Activated CD4-positive, alpha-beta T cell treated with anti-CD3 and anti-CD28 coated beads for 36 hours (primary cell): ENCODE measurements around the gene SERPINA4. TPM values are rescaled to one million over a fixed set of nuclear protein-coding genes. Genes with fewer than 3 reads are reported as not detected.

ENCODE experiments used
- ATAC-seq: fragments of 200-7000 bp; cut with Tn5 transposase; one replicate; pipeline ENCODE4 v1.10.0; 2021; ENCODE audit warnings: mild to moderate bottlenecking, moderate library complexity
- CTCF ChIA-PET: fragments of 350-600 bp; sonication (Branson Sonifier 250); formaldehyde crosslinking; loops from one replicate; lab custom pipeline; 2021; ENCODE audit warnings: antibody characterized with exemption; lab: Charles Lee
- POLR2A ChIA-PET: fragments of 350-600 bp; sonication (Branson Sonifier 250); formaldehyde crosslinking; loops from one replicate; lab custom pipeline; 2021; ENCODE audit warnings: antibody characterized with exemption, inconsistent platforms; lab: Charles Lee
- DNase-seq: peaks from one replicate; pipeline ENCODE4 v3.0.0-alpha.2; 2020
- H3K27ac Mint-ChIP-seq: one replicate; pipeline ENCODE4 v1.8.0; 2021; ENCODE audit warnings: mixed read lengths
- H3K27me3 Mint-ChIP-seq: one replicate; pipeline ENCODE4 v1.8.0; 2021; ENCODE audit warnings: mixed read lengths
- H3K36me3 Mint-ChIP-seq: one replicate; pipeline ENCODE4 v1.8.0; 2021; ENCODE audit warnings: low read depth, mixed read lengths
- H3K4me1 Mint-ChIP-seq: one replicate; pipeline ENCODE4 v1.8.0; 2021; ENCODE audit warnings: mixed read lengths
- H3K4me3 Mint-ChIP-seq: one replicate; pipeline ENCODE4 v1.8.0; 2021; ENCODE audit warnings: mild to moderate bottlenecking, moderate library complexity, mixed read lengths
- H3K9me3 Mint-ChIP-seq: one replicate; pipeline ENCODE4 v1.8.0; 2021; ENCODE audit warnings: low read depth, mixed read lengths
- intact Hi-C, 2 experiments: fragments of 100-400 bp; cut with DNase I in 1 of 2; cut with micrococcal nuclease in 1 of 2; formaldehyde crosslinking; loops; one replicate each; pipeline versions ENCODE4 v1.14.2 to v1.15.1; 2022 to 2024; cut with DNase I, micrococcal nuclease
- total RNA-seq, 2 experiments: library from RNA; stranded (reverse); gene quantifications; one replicate each; pipeline ENCODE4 v1.2.3, GENCODE V29; 2021

SERPINA4 gene, protein sequence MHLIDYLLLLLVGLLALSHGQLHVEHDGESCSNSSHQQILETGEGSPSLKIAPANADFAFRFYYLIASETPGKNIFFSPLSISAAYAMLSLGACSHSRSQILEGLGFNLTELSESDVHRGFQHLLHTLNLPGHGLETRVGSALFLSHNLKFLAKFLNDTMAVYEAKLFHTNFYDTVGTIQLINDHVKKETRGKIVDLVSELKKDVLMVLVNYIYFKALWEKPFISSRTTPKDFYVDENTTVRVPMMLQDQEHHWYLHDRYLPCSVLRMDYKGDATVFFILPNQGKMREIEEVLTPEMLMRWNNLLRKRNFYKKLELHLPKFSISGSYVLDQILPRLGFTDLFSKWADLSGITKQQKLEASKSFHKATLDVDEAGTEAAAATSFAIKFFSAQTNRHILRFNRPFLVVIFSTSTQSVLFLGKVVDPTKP
- not detected for total RNA-seq

- POLR2A ChIA-PET = no interaction called here
- H3K36me3 Mint-ChIP-seq = no peaks in the 10 kb centered on the region
- H3K27me3 Mint-ChIP-seq = peaks cover 9% of the 10 kb centered on the region
- no peak for DNase-seq
- H3K27ac Mint-ChIP-seq = no peak within 1 kb of the TSS
- H3K4me1 Mint-ChIP-seq = no peaks in the 10 kb centered on the region
- no peak for ATAC-seq
- CTCF ChIA-PET = interaction anchor here (0.6 to 1.3 kb wide), 4 partner anchors 12 to 539 kb away, joined by 3 to 8 read pairs (median 4); no protein-coding TSS in a partner anchor
- no peaks in the 10 kb centered on the region for H3K9me3 Mint-ChIP-seq
- no peak within 1 kb of the TSS for H3K4me3 Mint-ChIP-seq
- intact Hi-C loops = no loop called here
Measured at GRCh38 chr14:94560751-94561655, at the start of gene SERPINA4. SERPINA4 (plus strand) TSS chr14:94561442; CDS start chr14:94563483, 2,041 bp downstream.

- Mint-ChIP-seq H3K27me3 (peaks cover 6% of the 10 kb centered on the region), H3K4me3 (no peak overlapping the region)
- intact Hi-C loops = no loop called here
Measured at GRCh38 chr14:94514351-94514750, 46.9 kb upstream of the SERPINA4 start.

GRCh38 chr14:94515426-94515825 is 45.8 kb upstream of the SERPINA4 start:
- H3K36me3 Mint-ChIP-seq = no peaks in the 10 kb centered on the region

More at GRCh38 chr14:94514351-94514750, 46.9 kb upstream of the SERPINA4 start:
- POLR2A ChIA-PET = no interaction called here
- CTCF ChIA-PET = interaction anchor here (0.8 kb wide), 1 partner anchor 28 kb away, joined by 3 read pairs; no protein-coding TSS in a partner anchor
- Mint-ChIP-seq H3K27ac (no peak overlapping the region), H3K36me3 (no peaks in the 10 kb centered on the region), H3K4me1 (no peaks in the 10 kb centered on the region), H3K9me3 (peaks cover 2% of the 10 kb centered on the region)
- no peak for ATAC-seq
- DNase-seq = no peak

GRCh38 chr14:94515856-94516255 is 45.4 kb upstream of the SERPINA4 start:
- Mint-ChIP-seq H3K4me1 (no peaks in the 10 kb centered on the region), H3K27me3 (peaks cover 6% of the 10 kb centered on the region), H3K27ac (no peak overlapping the region), H3K4me3 (no peak overlapping the region), H3K9me3 (peaks cover 9% of the 10 kb centered on the region), H3K36me3 (no peaks in the 10 kb centered on the region)
- ChIA-PET POLR2A (no interaction called here), CTCF (no interaction called here)
- intact Hi-C loops = no loop called here
- ATAC-seq (no peak), DNase-seq (no peak)

More at GRCh38 chr14:94515426-94515825, 45.8 kb upstream of the SERPINA4 start:
- no peaks in the 10 kb centered on the region for H3K4me1 Mint-ChIP-seq
- intact Hi-C loops = no loop called here
- ATAC-seq = no peak
- H3K27me3 Mint-ChIP-seq = peaks cover 6% of the 10 kb centered on the region
- H3K9me3 Mint-ChIP-seq = peaks cover 9% of the 10 kb centered on the region
- CTCF ChIA-PET = no interaction called here
- POLR2A ChIA-PET = no interaction called here
- H3K4me3 Mint-ChIP-seq = no peak overlapping the region
- DNase-seq = no peak
- H3K27ac Mint-ChIP-seq = no peak overlapping the region

DNA sequence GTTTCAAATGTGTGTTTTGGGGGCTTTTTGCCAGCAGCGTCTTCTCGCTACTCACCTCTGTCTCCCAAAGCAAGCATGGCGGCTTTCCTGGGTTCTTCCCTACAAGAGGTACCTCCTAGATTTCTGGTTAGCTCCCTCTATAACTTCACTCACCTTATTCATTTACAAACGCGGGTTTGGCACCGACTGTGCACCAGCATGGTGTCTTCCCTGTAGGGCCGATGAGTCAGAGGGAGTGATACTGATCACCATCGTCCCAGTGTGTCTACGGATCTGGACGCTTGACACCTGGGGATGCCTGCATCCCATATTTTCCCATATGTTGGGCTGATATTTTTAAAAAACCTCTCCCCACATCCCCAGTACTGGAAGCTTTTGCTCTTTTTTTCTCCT is 44.0 kb upstream of the SERPINA4 start:
- Mint-ChIP-seq H3K9me3 (peaks cover 9% of the 10 kb centered on the region), H3K4me1 (no peaks in the 10 kb centered on the region), H3K4me3 (no peak overlapping the region), H3K27ac (no peak overlapping the region), H3K27me3 (peaks cover 6% of the 10 kb centered on the region), H3K36me3 (no peaks in the 10 kb centered on the region)
- DNase-seq = no peak
- POLR2A ChIA-PET = no interaction called here
- CTCF ChIA-PET = interaction anchor here (0.9 kb wide), 1 partner anchor 10 kb away, joined by 3 read pairs; no protein-coding TSS in a partner anchor
- intact Hi-C loops = no loop called here
- no peak for ATAC-seq

GRCh38 chr14:94517641-94518257 is 43.5 kb upstream of the SERPINA4 start:
- Mint-ChIP-seq H3K36me3 (no peaks in the 10 kb centered on the region), H3K27ac (no peak overlapping the region), H3K4me3 (no peak overlapping the region), H3K9me3 (peaks cover 9% of the 10 kb centered on the region), H3K27me3 (peaks cover 6% of the 10 kb centered on the region), H3K4me1 (no peaks in the 10 kb centered on the region)
- DNase-seq (no peak), ATAC-seq (no peak)
- intact Hi-C loops = no loop called here
- POLR2A ChIA-PET = no interaction called here
- CTCF ChIA-PET = interaction anchor here (0.9 kb wide), 1 partner anchor 11 kb away, joined by 3 read pairs; no protein-coding TSS in a partner anchor

DNA sequence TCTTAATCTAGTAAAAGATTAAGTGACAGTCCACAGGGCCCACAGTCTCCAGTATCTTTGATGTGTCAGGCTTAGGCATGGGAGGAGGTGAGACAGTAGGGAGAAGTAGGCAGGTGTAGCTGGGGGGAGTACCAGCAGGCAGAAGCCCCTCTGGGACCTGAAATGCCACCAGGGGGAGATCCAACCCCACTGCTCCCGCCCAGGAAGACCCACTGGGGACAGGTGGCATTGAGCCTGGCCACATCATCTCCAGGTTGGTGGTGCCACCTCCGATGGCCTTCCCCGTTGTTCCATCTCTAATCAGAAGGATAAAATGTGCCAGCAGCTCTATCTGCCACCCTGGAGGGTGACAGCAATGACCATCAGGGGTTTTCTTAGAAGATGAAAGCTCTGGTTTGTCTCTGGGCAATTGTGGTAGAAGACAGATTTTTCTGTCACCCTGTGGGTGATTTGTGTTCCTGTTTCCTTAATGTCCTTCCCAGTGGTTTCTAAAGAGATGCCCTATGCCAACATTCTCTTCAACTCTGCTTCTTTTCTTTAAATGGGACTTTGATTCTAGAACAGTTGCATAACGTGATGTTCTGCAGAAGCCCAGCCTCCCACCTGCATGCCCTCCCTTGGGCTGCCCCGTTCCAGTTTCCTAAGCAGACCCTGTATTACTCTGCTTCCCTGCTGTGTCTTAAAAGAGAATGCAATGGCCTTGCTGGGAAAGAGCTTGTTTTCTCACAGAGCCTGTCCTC is 39.7 kb upstream of the SERPINA4 start:
- no peak for ATAC-seq
- Mint-ChIP-seq H3K4me3 (no peak overlapping the region), H3K27ac (no peak overlapping the region), H3K4me1 (no peaks in the 10 kb centered on the region), H3K9me3 (peaks cover 9% of the 10 kb centered on the region), H3K36me3 (no peaks in the 10 kb centered on the region), H3K27me3 (peaks cover 19% of the 10 kb centered on the region)
- ChIA-PET CTCF (interaction anchor here (0.5 kb wide), 1 partner anchor 1487 kb away, joined by 3 read pairs; no protein-coding TSS in a partner anchor), POLR2A (interaction anchor here (0.6 kb wide), 1 partner anchor 41 kb away, joined by 3 read pairs; no protein-coding TSS in a partner anchor)
- intact Hi-C loops = no loop called here
- DNase-seq = no peak

GRCh38 chr14:94522115-94522724 is 39.0 kb upstream of the SERPINA4 start:
- intact Hi-C loops = no loop called here

GRCh38 chr14:94523265-94523664 is 38.0 kb upstream of the SERPINA4 start:
- no peak for DNase-seq
- intact Hi-C loops = no loop called here
- Mint-ChIP-seq H3K9me3 (peaks cover 9% of the 10 kb centered on the region), H3K4me3 (no peak overlapping the region), H3K27me3 (peaks cover 26% of the 10 kb centered on the region), H3K27ac (no peak overlapping the region), H3K36me3 (no peaks in the 10 kb centered on the region), H3K4me1 (no peaks in the 10 kb centered on the region)
- no peak for ATAC-seq
- ChIA-PET CTCF (no interaction called here), POLR2A (no interaction called here)

More at GRCh38 chr14:94522115-94522724, 39.0 kb upstream of the SERPINA4 start:
- ATAC-seq = no peak
- ChIA-PET POLR2A (interaction anchor here (0.6 kb wide), 1 partner anchor 42 kb away, joined by 3 read pairs; no protein-coding TSS in a partner anchor), CTCF (no interaction called here)
- no peaks in the 10 kb centered on the region for H3K36me3 Mint-ChIP-seq
- no peak overlapping the region for H3K27ac Mint-ChIP-seq
- H3K9me3 Mint-ChIP-seq = peaks cover 9% of the 10 kb centered on the region
- peaks cover 22% of the 10 kb centered on the region for H3K27me3 Mint-ChIP-seq
- H3K4me3 Mint-ChIP-seq = no peak overlapping the region
- DNase-seq = no peak
- no peaks in the 10 kb centered on the region for H3K4me1 Mint-ChIP-seq

DNA sequence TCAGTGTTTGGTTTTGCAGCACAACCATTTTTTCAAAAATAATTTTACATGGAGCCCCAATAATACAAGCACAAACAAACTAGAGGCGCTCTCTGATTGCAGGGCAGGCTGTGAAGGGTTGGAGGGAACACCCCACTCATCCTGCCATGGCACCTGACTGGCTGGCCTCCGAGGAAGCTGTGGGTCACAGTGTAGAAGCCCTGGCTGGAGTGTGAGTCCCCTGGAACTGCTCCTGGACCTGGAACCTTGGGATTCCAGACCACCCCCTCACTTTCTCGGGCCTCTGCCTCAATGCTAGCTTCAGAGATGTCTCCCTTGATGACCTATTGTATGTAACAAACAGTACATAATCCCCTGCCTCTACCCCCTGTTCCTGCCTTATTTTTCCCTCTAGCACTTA is 37.1 kb upstream of the SERPINA4 start:
- Mint-ChIP-seq H3K4me1 (no peaks in the 10 kb centered on the region), H3K27ac (no peak overlapping the region), H3K9me3 (peaks cover 9% of the 10 kb centered on the region), H3K36me3 (no peaks in the 10 kb centered on the region), H3K27me3 (peaks cover 26% of the 10 kb centered on the region), H3K4me3 (no peak overlapping the region)
- DNase-seq (no peak), ATAC-seq (no peak)
- CTCF ChIA-PET = interaction anchor here (0.8 kb wide), 1 partner anchor 38 kb away, joined by 3 read pairs; no protein-coding TSS in a partner anchor
- POLR2A ChIA-PET = no interaction called here
- intact Hi-C loops = no loop called here
